RCC 7860 (cell line): ENCODE data around the gene OBSCN.

Experiments
- DNase-seq: peaks from one replicate; pipeline ENCODE4 v3.0.0-alpha.2; 2015; ENCODE audit warnings: low spot score
- FAIRE-seq: peaks from 2 replicates; lab custom pipeline; 2012; peaks lifted over from hg19 to GRCh38; lab: Jason Lieb, UNC

OBSCN gene

DNA sequence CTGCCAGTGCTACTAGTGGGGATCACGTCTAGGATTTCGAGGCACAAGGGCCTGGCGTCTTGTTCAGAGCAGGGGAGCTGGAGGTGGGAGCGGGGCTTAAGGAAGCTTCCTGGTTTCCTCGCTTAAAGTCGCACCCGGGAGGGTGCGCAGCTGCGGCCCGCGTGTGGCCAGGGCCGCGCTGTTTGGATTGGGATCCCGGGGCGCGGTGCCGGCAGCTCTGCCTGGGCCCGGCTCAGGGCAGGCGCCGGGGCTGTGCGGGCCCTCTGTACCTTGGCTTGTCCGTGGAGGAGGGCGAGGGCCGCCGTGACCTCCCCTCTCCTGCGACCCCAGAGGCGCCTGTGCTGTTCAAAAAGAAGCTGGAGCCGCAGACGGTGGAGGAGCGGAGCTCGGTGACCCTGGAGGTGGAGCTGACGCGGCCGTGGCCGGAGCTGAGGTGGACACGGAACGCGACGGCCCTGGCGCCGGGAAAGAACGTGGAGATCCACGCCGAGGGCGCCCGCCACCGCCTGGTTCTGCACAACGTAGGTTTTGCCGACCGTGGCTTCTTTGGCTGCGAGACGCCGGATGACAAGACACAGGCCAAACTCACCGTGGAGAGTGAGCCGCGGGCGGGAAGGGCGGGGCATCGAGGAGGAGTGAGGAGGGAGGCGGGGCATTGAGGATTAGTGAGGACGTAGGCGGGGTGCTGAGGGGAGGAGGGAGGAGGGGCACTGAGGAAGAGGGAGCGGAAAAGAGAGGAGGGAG is 67.8 kb downstream of the OBSCN start:
- DNase-seq (no peak), FAIRE-seq (no peak)

DNA sequence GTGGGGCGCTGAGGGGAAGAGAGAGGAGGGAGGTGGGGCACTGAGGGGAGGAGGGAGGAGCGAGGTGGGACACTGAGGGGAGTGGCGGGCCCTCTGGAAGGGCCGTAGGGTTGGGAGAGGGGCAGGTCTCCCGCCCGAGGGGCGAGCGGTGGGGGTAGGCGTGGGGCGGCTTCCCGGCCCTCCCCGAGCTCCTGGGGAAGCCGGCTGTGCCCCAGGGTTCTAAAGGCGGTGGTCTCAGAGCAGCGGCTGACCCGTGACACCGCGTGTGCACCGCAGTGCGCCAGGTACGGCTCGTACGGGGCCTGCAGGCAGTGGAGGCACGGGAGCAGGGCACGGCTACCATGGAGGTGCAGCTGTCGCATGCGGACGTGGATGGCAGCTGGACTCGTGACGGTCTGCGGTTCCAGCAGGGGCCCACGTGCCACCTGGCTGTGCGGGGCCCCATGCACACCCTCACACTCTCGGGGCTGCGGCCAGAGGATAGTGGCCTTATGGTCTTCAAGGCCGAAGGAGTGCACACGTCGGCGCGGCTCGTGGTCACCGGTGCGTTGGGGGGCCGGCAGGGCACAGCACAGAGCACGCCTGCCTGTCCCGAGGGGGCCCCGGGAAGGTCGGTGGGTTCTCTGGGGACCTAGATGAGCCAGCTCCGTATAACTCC is 68.5 kb downstream of the OBSCN start:
- no peak for DNase-seq
- FAIRE-seq: no peak

DNA sequence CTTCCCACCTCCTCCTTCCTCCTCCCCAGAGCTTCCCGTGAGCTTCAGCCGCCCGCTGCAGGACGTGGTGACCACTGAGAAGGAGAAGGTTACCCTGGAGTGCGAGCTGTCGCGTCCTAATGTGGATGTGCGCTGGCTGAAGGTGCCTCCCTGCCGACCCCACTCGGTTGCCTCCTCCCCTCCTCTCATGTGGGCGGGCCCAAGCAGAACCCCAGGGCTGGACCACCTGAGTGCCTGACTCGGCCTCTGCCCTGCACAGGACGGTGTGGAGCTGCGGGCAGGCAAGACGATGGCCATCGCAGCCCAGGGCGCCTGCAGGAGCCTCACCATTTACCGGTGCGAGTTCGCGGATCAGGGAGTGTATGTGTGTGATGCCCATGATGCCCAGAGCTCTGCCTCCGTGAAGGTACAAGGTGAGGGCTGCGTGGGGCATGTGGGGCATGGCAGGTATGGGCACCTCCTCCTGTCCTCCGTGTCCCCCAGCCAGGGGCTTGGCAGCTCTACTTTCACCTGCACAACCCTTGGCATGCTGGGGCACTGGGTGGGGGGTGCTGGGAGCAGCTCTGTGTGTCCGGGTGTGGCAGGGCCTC is 69.2 kb downstream of the OBSCN start:
- FAIRE-seq (no peak), DNase-seq (no peak)

DNA sequence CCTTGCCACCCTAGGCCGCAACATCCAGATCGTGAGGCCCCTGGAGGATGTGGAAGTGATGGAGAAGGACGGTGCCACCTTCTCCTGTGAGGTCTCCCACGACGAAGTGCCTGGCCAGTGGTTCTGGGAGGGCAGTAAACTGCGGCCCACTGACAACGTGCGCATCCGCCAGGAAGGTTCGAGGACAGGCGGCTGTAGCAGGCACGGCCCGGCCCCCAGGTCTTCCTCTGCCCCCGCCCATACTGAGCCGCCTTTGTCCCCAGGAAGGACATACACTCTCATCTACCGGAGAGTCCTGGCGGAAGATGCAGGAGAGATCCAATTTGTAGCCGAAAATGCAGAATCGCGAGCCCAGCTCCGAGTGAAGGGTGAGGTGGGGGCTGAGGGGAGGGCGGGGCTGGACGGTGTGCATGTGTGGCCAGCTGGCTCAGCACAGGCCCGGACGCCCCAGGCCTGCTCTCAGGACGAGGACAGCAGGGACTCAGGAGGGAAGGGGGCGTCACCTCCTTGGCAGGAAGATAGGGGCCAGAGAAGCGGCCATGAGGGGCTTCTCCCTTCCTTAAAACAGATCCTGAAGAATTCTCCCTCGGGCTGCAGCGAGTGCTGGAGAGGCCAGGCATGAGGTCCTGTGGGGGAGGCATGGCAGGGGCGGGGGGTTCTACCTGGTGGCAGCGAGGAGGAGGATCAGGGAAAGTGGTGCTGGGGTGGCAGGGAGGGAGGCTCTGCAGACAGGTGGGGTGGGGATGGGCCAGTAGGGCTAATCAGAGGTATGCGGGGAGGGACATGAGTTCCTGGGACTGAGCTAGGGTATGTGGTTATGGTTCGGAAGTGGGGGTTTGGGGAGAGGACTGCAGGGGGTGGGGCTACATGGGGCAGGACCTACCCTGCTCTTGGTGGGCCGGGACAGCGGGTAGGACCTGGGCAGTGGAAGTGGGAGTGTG is 69.9 kb downstream of the OBSCN start:
- no peak for FAIRE-seq
- DNase-seq: no peak

DNA sequence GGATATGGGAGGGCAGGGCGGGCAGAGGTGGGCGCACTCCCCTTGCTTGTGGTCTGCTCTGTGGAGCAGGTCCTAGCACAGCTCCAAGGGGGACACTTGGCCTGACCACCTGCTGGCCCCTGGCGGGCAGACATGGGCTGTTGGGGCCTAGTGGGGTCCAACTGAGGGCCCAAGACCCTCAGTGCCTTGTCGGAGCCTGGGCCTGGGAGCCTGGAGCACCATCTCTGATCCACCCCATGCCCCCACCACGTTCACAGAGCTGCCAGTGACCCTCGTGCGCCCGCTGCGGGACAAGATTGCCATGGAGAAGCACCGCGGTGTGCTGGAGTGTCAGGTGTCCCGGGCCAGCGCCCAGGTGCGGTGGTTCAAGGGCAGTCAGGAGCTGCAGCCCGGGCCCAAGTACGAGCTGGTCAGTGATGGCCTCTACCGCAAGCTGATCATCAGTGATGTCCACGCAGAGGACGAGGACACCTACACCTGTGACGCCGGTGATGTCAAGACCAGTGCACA is 70.6 kb downstream of the OBSCN start:
- FAIRE-seq (no peak), DNase-seq (no peak)

DNA sequence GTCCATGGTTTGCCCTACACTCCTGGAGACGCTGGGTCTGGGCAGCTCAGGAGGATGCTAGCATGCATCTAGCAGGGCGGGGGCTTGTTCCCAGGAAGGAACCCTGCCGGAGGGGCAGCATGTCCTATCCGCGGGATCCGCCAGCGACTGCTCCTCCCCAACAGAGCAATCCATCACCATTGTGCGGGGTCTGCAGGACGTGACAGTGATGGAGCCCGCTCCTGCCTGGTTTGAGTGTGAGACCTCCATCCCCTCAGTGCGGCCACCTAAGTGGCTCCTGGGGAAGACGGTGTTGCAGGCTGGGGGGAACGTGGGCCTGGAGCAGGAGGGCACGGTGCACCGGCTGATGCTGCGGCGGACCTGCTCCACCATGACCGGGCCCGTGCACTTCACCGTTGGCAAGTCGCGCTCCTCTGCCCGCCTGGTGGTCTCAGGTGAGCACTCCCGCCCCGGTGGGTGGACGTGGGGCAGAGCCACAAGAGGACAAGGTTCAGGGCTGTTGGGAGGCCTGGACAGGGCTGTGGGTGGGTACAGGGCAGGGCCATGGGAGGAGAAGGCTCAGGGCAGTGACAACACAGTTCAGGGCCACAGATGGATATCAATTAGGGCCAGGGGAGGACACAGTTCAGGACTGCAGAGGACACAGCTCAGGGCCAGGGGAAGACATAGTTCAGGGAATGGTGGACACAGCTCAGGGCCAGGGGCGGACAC is 71.3 kb downstream of the OBSCN start:
- no peak for FAIRE-seq

DNA sequence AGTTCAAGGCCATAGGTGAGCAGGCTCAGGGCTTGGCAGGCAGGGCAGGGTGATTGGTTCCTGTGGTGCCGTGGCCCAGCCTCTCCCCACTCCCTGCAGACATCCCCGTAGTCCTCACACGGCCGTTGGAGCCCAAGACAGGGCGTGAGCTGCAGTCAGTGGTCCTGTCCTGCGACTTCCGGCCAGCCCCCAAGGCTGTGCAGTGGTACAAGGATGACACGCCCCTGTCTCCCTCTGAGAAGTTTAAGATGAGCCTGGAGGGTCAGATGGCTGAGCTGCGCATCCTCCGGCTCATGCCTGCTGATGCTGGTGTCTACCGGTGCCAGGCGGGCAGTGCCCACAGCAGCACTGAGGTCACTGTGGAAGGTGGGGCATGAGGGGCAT is 71.9 kb downstream of the OBSCN start:
- DNase-seq: no peak
- no peak for FAIRE-seq

More for the DNA sequence above, 71.3 kb downstream of the OBSCN start:
- DNase-seq: no peak

DNA sequence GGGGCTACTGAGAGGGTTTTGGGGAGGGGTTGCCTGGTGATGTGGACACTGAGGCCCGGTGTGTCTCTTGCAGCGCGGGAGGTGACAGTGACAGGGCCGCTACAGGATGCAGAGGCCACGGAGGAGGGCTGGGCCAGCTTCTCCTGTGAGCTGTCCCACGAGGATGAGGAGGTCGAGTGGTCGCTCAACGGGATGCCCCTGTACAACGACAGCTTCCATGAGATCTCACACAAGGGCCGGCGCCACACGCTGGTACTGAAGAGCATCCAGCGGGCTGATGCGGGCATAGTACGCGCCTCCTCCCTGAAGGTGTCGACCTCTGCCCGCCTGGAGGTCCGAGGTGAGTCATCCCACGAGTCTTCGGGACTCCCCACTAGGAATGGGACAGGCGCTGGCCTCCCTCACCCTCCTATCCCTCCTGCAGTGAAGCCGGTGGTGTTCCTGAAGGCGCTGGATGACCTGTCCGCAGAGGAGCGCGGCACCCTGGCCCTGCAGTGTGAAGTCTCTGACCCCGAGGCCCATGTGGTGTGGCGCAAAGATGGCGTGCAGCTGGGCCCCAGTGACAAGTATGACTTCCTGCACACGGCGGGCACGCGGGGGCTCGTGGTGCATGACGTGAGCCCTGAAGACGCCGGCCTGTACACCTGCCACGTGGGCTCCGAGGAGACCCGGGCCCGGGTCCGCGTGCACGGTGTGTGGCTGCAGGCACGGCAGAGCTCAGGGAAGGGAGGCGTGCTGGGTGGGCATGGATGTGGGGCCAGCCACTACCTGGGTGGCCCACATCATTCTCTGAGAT is 72.5 kb downstream of the OBSCN start:
- DNase-seq (no peak), FAIRE-seq (no peak)

DNA sequence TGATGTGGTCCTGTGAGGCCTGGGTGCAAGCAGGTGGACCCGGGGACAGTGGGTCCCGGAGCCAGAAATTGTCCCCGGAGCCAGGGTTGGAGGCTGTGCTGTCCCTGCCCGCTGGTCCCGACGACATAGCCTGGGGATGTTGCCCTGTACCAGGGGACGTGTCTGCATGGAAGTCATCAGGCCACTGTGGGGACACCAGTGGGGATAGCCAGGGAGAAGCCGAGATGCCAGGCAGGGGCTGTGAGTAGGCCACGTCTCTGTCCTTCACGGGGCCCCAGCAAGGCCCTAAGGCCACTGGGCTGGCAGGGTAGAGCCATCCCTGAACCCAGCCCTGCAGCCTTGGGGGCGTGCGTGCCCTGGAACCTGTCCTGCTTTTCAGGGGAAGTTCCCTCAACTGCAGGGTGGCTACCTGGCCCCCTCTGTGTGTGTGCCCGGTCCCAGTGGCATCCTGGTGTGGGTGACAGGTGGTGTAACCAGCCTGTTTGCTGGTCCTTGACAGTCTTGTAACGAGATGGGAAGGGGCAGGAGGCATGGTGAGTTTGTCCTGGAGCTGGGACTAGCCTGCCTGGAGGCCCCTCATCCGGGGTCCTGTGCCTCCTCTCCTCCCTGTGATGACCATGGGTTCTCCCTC is 73.2 kb downstream of the OBSCN start:
- no peak for FAIRE-seq
- DNase-seq: no peak

DNA sequence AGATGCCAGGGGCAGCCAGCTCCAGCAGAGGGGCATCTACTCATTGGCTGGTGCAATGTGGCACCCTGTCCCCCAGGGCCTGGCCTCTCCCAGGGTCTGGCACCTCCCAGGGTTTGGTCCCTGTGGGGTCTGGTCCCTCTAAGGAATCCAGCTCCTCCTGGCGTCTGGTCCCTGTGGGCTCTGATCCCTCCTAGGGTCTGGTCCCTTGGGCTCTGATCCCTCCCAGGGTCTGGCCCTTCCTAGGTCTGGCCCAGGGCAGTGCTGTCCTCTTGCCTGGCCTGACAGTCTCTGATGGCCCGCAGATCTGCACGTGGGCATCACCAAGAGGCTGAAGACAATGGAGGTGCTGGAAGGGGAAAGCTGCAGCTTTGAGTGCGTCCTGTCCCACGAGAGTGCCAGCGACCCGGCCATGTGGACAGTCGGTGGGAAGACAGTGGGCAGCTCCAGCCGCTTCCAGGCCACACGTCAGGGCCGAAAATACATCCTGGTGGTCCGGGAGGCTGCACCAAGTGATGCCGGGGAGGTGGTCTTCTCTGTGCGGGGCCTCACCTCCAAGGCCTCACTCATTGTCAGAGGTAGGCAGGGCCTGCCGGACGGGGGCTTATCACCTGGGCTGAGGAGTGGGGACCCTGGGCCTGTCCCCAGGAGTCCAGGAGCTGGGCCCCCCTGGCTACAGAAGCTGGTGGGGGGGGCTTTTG is 73.9 kb downstream of the OBSCN start:
- FAIRE-seq (no peak), DNase-seq (no peak)

DNA sequence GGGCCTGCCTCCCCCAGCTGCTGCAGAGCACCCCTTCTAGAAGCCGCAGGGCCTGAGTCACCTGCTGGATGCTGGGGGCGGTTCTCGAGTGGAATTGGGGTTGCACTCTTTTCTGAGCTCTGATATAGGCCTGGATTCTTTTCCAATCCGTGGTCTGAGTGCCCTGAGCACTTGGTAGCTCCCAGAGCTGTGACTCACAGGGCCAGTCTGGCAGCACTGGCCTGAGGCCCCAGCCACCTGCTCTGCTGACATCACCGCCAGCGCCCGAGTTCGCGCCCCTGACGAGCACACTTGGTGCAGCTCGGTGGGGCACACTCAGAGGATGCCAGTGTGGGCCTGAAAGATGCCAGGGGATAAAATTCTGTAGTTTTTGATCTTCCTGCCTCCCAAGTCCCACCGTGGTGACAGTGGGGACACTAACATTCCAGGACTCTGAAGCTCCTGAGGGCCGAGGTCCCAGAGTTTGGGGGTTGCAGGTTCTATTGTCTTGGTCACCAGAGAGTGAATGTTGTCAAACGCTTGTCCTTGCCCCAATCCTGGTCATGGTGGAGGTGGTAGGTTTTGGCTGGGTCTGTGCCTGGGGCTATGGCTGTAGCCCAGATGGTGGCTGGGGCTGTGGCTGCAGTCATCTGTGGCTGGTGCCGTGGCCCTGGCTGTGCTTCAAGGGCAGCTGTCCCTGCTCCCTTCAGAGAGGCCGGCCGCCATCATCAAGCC is 74.6 kb downstream of the OBSCN start:
- no peak for DNase-seq
- no peak for FAIRE-seq

DNA sequence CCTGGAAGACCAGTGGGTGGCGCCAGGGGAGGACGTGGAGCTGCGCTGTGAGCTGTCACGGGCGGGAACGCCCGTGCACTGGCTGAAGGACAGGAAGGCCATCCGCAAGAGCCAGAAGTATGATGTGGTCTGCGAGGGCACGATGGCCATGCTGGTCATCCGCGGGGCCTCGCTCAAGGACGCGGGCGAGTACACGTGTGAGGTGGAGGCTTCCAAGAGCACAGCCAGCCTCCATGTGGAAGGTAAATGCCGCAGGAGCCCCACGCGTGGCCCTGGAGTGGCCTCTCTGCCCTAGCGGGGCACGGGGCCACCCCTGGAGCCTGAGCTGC is 75.2 kb downstream of the OBSCN start:
- DNase-seq (no peak), FAIRE-seq (no peak)

DNA sequence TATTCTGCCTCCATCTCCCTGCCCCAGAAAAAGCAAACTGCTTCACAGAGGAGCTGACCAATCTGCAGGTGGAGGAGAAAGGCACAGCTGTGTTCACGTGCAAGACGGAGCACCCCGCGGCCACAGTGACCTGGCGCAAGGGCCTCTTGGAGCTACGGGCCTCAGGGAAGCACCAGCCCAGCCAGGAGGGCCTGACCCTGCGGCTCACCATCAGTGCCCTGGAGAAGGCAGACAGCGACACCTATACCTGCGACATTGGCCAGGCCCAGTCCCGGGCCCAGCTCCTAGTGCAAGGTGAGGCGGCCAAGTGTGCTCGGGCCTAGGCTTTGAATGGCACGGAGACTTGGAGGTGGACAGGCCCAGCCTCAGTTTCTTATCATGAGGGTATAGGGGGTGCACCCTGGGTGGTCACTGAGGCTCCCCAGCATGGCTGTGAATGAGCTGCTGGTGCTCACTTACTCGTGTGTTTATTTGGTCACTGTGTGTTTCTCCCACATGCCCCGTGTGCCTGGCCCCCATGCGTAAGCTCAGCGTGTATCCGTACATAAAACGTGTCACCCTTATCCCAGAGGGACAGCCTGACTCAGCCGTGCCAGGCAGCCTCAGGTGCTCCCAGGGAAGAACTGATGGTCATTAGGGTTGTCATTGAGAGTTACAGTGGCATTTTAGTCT is 75.8 kb downstream of the OBSCN start:
- no peak for FAIRE-seq
- no peak for DNase-seq

DNA sequence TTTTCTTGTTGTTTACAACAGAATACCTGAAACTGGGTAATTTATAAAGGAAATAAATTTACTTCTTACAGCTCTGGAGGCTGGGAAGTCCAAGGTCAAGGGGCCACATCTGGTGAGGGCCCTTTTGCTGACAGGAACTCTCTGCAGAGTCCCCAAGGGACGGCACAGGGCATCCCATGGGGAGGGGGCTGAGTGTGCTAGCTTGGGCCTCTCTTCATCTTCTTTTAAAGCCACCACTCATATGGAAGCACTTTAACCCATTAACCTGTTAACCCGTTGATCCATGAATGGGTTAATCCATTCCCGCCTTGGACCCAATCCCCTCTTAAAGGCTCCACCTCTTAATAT is 76.3 kb downstream of the OBSCN start:
- DNase-seq (no peak), FAIRE-seq (no peak)

DNA sequence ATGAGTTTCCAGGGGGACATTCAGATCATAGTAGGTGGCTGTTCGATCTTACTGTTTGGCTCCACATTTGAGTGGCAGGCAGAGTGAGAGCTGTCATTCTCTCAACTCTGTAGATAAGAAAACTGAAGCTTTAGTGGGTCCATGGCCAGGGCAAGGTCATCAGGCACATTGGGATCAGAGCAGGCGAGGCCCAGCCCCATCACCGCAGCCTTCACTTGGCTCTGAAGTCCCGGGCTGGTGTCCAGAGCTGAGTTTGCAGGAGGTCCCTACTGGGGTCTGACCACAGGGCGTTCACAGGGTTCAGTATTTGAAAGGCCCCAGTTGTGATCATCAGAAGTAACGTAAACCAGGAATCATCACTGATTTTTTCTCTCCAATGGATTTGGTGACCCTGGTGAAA is 76.7 kb downstream of the OBSCN start:
- DNase-seq (no peak), FAIRE-seq (no peak)

DNA sequence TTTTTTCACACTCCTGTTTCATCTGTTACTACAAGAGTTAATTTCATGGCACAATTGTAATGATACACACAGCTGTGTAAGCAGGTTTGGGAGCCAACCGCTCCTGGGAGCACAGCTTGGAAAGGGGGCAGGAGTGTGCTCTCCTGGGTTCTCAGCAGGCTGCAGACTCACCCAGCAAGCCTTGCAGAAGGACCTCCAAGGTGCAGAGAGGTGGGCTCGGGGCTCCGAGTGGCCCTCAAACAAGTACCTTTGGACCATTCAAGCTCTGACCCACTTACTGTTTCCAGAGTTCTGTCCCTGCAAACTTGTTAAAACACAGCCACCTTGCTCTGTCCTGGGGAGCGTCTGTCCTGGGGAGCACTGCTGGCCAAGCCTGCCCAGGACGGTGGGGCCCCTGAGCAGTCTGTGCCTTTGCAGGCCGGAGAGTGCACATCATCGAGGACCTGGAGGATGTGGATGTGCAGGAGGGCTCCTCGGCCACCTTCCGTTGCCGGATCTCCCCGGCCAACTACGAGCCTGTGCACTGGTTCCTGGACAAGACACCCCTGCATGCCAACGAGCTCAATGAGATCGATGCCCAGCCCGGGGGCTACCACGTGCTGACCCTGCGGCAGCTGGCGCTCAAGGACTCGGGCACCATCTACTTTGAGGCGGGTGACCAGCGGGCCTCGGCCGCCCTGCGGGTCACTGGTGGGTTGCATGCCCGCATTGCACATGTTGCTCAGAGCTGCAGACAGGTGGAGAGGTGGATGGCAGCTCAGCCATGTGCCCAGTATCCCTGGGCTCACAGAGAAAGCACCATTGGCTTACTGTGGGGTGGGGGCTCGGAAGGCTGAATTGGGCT is 78.0 kb downstream of the OBSCN start:
- no peak for DNase-seq
- no peak for FAIRE-seq
